Brain microvascular endothelial cell (primary cell): ENCODE measurements around the gene CLMP.

Source experiments
- DNase-seq: peaks from one replicate; pipeline ENCODE4 v3.0.0-alpha.2; 2020
- H3K27ac ChIP-seq: fragments of 250-450 bp; sonication (Bioruptor Pico); 2 replicates; pipeline ENCODE4 v1.5.1; 2020; ENCODE audit warnings: mild to moderate bottlenecking, moderate library complexity
- H3K27me3 ChIP-seq: fragments of 250-450 bp; sonication (Bioruptor Pico); replicated peaks from 2 replicates; pipeline ENCODE4 v1.5.1; 2020; ENCODE audit warnings: mild to moderate bottlenecking
- H3K36me3 ChIP-seq: fragments of 250-450 bp; sonication (Bioruptor Pico); replicated peaks from 2 replicates; pipeline ENCODE4 v1.5.1; 2020; ENCODE audit warnings: mild to moderate bottlenecking
- H3K4me3 ChIP-seq: 2 replicates; pipeline ENCODE4 v1.5.1; 2011; ENCODE audit warnings: low read depth, mild to moderate bottlenecking, control low read depth, low read length, moderate library complexity
- in situ Hi-C: cut with HindIII; loops from 2 replicates; pipeline ENCODE4 v1.10.0; 2017; ENCODE audit warnings: low sequenced_read_pairs, low pct_ligation_motif_present
- TF ChIP-seq, protein P1 (sequence below): IDR thresholded peaks from 2 replicates; pipeline ENCODE4 v1.5.1; 2011; ENCODE audit warnings: low read depth, mild to moderate bottlenecking, moderate library complexity, low read length, control low read depth, inconsistent platforms; ENCODE audit errors: missing control alignments

Gene CLMP

DNA sequence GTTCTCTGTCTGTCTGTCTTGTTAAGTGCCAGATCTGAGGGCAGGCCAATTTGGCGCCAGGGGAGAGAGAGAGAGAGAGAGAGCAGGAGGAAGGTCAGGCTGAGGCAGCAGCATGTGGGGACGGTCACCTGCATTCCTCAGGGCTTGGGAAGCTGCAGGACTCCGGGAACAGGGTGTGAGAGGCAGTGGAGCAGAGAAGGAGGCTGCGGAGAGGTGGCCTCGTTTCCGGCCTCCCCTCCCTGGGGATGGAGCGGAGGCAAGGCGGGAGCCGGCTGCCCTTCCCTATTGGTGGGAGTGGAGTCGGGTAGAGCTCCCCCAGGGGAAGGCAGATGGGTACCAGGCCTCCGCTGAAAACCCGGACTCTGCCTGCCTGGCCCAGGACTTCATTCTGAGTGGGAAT lies 9.7 kb downstream of the CLMP start:
- H3K4me3 ChIP-seq: no peak overlapping the region
- DNase-seq: no peak
- H3K27me3 ChIP-seq: no peaks in the 10 kb centered on the region
- no peak overlapping the region for H3K27ac ChIP-seq
- in situ Hi-C loops: no loop called here
- H3K36me3 ChIP-seq: no peaks in the 10 kb centered on the region
- TF ChIP-seq, protein P1, sequence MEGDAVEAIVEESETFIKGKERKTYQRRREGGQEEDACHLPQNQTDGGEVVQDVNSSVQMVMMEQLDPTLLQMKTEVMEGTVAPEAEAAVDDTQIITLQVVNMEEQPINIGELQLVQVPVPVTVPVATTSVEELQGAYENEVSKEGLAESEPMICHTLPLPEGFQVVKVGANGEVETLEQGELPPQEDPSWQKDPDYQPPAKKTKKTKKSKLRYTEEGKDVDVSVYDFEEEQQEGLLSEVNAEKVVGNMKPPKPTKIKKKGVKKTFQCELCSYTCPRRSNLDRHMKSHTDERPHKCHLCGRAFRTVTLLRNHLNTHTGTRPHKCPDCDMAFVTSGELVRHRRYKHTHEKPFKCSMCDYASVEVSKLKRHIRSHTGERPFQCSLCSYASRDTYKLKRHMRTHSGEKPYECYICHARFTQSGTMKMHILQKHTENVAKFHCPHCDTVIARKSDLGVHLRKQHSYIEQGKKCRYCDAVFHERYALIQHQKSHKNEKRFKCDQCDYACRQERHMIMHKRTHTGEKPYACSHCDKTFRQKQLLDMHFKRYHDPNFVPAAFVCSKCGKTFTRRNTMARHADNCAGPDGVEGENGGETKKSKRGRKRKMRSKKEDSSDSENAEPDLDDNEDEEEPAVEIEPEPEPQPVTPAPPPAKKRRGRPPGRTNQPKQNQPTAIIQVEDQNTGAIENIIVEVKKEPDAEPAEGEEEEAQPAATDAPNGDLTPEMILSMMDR: no peak

DNA sequence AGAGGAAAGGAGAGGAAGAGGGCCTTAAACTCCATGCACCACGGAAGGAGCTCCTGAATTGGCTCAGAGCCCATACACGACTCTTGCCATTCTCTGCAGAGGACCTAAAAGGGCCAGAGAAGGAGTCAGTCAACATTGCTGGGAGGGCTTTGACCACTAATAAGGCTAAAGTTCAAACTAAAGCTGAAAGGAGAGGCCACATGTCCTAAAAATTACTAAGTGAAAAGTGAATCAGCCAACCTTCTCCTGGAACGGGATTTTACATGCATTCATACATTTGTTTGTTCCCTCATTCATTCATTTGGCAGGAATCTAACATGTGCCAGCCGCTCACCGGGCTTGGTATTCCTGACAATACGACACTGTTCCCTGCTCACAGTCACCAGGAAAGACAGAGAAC lies 10.5 kb downstream of the CLMP start:
- no peaks in the 10 kb centered on the region for H3K27me3 ChIP-seq
- no peak for DNase-seq
- TF ChIP-seq, protein P1: no peak
- H3K36me3 ChIP-seq: no peaks in the 10 kb centered on the region
- H3K27ac ChIP-seq: no peak overlapping the region
- in situ Hi-C loops: no loop called here
- no peak overlapping the region for H3K4me3 ChIP-seq

DNA sequence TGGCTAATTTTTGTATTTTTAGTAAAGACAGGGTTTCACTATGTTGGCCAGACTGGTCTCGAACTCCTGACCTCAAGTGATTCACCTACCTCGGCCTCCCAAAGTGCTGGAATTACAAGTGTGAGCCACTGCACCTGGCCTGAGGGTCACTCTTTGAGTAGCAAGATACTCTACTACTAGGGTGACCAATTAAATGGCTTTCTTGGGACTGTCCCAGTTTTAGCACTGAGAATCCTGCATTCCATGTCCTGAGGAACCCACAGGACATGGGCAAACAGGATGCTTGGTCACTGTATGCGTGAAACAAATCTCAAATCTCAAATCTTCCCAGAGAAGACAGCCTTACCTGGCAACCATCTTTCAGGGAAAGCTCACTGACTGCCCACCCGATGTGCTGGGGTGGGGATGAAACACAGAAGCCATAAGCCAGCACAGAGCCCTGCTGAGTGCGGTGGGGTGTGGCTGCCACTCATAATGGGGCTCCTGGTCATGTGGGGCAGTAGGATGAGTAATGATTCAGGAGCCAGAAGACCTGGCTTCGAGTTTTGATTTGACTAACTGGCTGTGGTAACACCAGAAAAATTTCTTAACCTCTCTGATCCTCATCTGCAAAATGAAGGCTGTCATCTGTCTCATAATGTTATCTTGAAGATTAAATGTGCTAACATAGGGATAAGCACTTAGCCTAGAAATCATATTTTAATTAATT lies 11.5 kb downstream of the CLMP start:
- Histone ChIP-seq H3K36me3 (no peaks in the 10 kb centered on the region), H3K4me3 (no peak overlapping the region), H3K27me3 (no peaks in the 10 kb centered on the region), H3K27ac (no peak overlapping the region)
- in situ Hi-C loops: no loop called here
- TF ChIP-seq, protein P1: no peak
- DNase-seq: no peak

DNA sequence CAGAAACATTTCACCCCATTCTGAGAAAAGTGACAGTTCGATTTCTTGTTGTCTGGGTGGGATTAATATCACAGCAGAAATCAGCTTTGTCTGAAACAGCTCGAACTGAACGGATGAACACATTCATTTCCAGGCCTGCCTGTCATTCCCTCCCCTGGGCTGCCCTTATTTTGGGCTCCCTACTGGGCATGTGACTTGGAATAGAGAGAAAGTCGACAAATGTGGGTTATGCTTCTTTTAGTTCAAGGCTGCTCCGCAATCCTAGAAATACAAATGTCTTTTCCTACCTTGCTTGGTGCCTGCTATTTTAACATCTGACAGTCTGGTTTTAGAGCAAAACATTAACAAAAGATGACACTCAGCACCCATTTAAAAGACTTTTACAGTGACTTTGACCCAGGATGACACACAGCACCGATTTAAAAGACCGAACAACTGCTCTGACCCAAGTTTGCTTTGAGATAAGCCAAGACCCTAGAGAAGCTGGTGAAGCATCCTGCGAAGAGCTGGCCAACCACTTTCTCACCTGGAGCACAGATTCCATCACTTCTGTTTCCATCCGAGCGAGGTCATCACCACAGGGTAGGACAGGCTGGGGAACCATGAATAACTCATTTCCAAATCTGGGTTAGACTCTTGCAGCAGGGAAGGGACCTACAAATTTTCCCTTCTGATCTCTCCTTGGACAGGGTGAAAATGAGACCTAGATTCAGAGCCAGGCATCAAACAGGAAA lies 13.1 kb downstream of the CLMP start:
- no peak for DNase-seq
- no peak overlapping the region for H3K27ac ChIP-seq
- in situ Hi-C loops: no loop called here

DNA sequence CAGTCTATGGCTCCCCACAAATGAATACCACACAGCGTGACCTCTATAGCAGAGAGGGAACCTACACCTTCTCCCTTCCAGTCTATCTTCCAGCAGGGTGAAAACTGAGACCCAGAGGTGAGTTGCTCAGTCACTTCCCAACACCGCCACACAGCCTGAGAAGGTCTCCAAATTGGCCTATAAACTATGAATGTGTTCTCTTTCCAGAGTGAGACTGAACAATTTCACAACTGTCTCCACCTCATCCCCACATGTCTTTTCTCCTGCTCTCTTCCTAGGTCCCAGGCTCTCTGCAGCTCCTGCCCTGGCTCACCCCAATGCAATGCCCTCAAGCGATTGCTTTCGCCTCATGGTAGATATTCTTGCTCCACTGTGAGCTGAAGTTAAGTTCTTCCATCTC lies 14.0 kb downstream of the CLMP start:
- in situ Hi-C loops: no loop called here
- TF ChIP-seq, protein P1: no peak
- DNase-seq: no peak
- Histone ChIP-seq H3K4me3 (no peak overlapping the region), H3K27me3 (no peaks in the 10 kb centered on the region), H3K27ac (no peak overlapping the region), H3K36me3 (no peaks in the 10 kb centered on the region)

More for the DNA sequence above, 13.1 kb downstream of the CLMP start:
- H3K27me3 ChIP-seq: no peaks in the 10 kb centered on the region
- H3K36me3 ChIP-seq: no peaks in the 10 kb centered on the region
- H3K4me3 ChIP-seq: no peak overlapping the region
- TF ChIP-seq, protein P1: no peak
